Ecto neural progenitor cell (in vitro differentiated cells): ENCODE measurements around the gene CYP26C1.

Experiments used
- DNase-seq: peaks from one replicate; pipeline ENCODE4 v3.0.0-alpha.2; 2018; ENCODE audit warnings: low spot score

CYP26C1 gene

GRCh38 chr10:93113042-93113441 is 52.4 kb downstream of the CYP26C1 start:
- DNase-seq = no peak

GRCh38 chr10:93115661-93116383 is 55.2 kb downstream of the CYP26C1 start:
- peak; percentile 77 for DNase-seq
